Heart left ventricle (tissue), 16 donors: ENCODE measurements around the gene CHST4. TPM values are rescaled to one million over a fixed set of nuclear protein-coding genes. Genes with fewer than 3 reads are reported as not detected.

Source experiments
- ATAC-seq, 4 donors: fragments of 200-7000 bp; cut with Tn5 transposase; one replicate each; pipeline ENCODE4 v1.9.1; 2020 to 2022; ENCODE audit warnings: moderate library complexity in 4 of 4, mild to moderate bottlenecking in 3 of 4, moderate number of reproducible peaks in 1 of 4
- DNase-seq, 5 donors: peaks; one replicate each; pipeline ENCODE4 v3.0.0-alpha.2; 2020
- H3K27ac ChIP-seq, 12 donors: fragments of 200-600 bp; sonication (generic) in 4 of 12; one replicate each; pipeline versions ENCODE4 v1.5.0 to v1.8.0; 2016 to 2022; ENCODE audit warnings: mild to moderate bottlenecking in 2 of 12
- H3K27me3 ChIP-seq, 9 donors: fragments of 200-600 bp; sonication (generic) in 2 of 9; one replicate each; pipeline versions ENCODE4 v1.5.1 to v1.8.0; 2016 to 2022; ENCODE audit warnings: mild to moderate bottlenecking in 3 of 9
- H3K36me3 ChIP-seq, 9 donors: fragments of 200-600 bp; sonication (generic) in 2 of 9; one replicate each; pipeline versions ENCODE4 v1.5.0 to v1.8.0; 2018 to 2022; ENCODE audit warnings: mild to moderate bottlenecking in 2 of 9
- H3K4me1 ChIP-seq, 12 donors: fragments of 200-600 bp; sonication (generic) in 4 of 12; one replicate each; pipeline versions ENCODE4 v1.5.0 to v1.8.0; 2016 to 2022; ENCODE audit warnings: mild to moderate bottlenecking in 3 of 12
- H3K4me3 ChIP-seq, 12 donors: fragments of 200-600 bp; sonication (generic) in 4 of 12; one replicate each; pipeline versions ENCODE4 v1.5.0 to v1.8.0; 2017 to 2022; ENCODE audit warnings: mild to moderate bottlenecking in 9 of 12, moderate library complexity in 4 of 12
- H3K9me3 ChIP-seq, 12 donors: fragments of 200-600 bp; sonication (generic) in 4 of 12; one replicate each; pipeline versions ENCODE4 v1.5.0 to v1.8.0; 2016 to 2022; ENCODE audit warnings: mild to moderate bottlenecking in 1 of 12
- POLR2A ChIP-seq, 2 donors: fragments of 450-650 bp; IDR thresholded peaks; one replicate each; pipeline ENCODE4 v1.6.1; 2017; ENCODE audit warnings: antibody characterized with exemption in 2 of 2, mild to moderate bottlenecking in 2 of 2, moderate library complexity in 2 of 2
- WGBS, 4 donors: extraction: QIAGEN DNeasy Blood & Tissue Kit in 2 of 4; methylation state at CpG; one replicate each; pipeline versions ENCODE4 v1.1.5 to v1.1.7; 2013 to 2018; 5-methylcytosine and 5-hydroxymethylcytosine counted together
- intact Hi-C, 10 donors: fragments of 100-400 bp; cut with DNase I; formaldehyde crosslinking; loops; one replicate each; pipeline versions ENCODE4 v1.11.1 to v1.14.2; 2022
- polyA plus RNA-seq, 2 donors: library from polyadenylated mRNA; stranded (reverse); fragments of 200-250 nt; gene quantifications; one replicate each; pipeline ENCODE4 v1.2.3, GENCODE V29; 2013
- total RNA-seq, 9 donors: library from RNA; depleted of rRNA in 2 of 9; stranded (reverse); fragments of >200 nt in 2 of 9; fragmentation: NEBNext Ultra II Directional in 3 of 9; extraction: Animal tissue kit (Norgen Biotek cat#: 25700) in 3 of 9; gene quantifications; one replicate each; pipeline versions ENCODE4 v1.1.0 to v1.2.4, GENCODE V29; 2016 to 2023
- TF ChIP-seq, protein P1 (sequence below), 12 donors: fragments of 200-600 bp; sonication (generic) in 4 of 12; IDR thresholded peaks; one replicate each; pipeline versions ENCODE4 v1.5.0 to v1.8.0; 2018 to 2022; ENCODE audit warnings: antibody characterized with exemption in 12 of 12, mild to moderate bottlenecking in 5 of 12
- donor health status: ischemic (EF 13 %, LVEDD 7.1; RV severe dilation, severe dysfunction).
- donor health status: healthy with polysubstance abuse.
- donor health status: DM: no; HTN: yes; CAD: no.
- donor health status: DM: no; HTN: no; CAD: no.
- donor health status: ischemic (EF 25% LVEDD 6.9; RV normal size, moderate dysfunction).
- donor health status: ischemic (EF 25% LVEDD 5.7; RV mildly dilated, moderate dysfunction).
- donor health status: healthy.
- donor health status: DM: yes; HTN: yes; CAD: no.
- donor health status: ischemic (EF 35%, LVEDD 5.7; RV mildly dilated, moderate dysfunction).
- donor health status: nonischemic (EF 11% LVEDD 7.7; RV severe dilation, severe dysfunction).
- donor health status: DM: yes; HTN: yes; CAD: no.
- donor health status: PGD.
- donor health status: ischemic (EF 29% LVEDD 5.4; RV normal size, mild dysfunction).
- donor health status: nonischemic (EF 23%, LVEDD 6.1; RV moderate dilation, normal function).

Gene CHST4
- total and polyA plus RNA-seq, 11 donors, result 0.57 TPM; not detected in 10

DNA sequence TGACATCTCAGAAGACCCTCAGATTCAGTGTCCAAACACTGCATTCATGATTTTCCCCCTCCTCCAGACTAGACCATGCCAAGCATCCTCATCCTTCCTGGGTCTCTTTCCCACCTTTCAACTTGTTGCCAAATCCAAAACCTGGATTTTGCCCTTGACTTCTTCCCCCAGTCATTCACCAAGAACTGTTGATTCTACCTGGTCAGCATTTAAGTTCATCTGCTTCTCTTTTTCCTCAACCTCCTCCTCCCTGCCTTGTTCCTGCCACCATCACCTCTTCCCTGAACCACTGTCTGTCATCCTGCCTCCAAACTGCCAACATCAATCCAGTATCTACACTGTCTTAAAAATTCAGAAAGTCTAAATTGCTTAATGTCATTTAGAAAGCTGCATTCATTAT lies 20.9 kb downstream of the CHST4 start:
- H3K9me3 ChIP-seq, result no peaks in the 10 kb centered on the region
- H3K4me1 ChIP-seq, result no peaks in the 10 kb centered on the region
- H3K27ac ChIP-seq, result no peak overlapping the region
- H3K36me3 ChIP-seq, result no peaks in the 10 kb centered on the region
- H3K27me3 ChIP-seq, result peaks cover 0 to 29% (median 0%) of the 10 kb centered on the region in 9 donors
- intact Hi-C loops, result no loop called here
- TF ChIP-seq, protein P1, sequence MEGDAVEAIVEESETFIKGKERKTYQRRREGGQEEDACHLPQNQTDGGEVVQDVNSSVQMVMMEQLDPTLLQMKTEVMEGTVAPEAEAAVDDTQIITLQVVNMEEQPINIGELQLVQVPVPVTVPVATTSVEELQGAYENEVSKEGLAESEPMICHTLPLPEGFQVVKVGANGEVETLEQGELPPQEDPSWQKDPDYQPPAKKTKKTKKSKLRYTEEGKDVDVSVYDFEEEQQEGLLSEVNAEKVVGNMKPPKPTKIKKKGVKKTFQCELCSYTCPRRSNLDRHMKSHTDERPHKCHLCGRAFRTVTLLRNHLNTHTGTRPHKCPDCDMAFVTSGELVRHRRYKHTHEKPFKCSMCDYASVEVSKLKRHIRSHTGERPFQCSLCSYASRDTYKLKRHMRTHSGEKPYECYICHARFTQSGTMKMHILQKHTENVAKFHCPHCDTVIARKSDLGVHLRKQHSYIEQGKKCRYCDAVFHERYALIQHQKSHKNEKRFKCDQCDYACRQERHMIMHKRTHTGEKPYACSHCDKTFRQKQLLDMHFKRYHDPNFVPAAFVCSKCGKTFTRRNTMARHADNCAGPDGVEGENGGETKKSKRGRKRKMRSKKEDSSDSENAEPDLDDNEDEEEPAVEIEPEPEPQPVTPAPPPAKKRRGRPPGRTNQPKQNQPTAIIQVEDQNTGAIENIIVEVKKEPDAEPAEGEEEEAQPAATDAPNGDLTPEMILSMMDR (IDR thresholded peaks at IDR 0.05), result no peak
- TF ChIP-seq POLR2A (IDR thresholded peaks at IDR 0.05), result no peak
- DNase-seq (no peak), ATAC-seq (no peak)
- H3K4me3 ChIP-seq, result no peak overlapping the region

DNA sequence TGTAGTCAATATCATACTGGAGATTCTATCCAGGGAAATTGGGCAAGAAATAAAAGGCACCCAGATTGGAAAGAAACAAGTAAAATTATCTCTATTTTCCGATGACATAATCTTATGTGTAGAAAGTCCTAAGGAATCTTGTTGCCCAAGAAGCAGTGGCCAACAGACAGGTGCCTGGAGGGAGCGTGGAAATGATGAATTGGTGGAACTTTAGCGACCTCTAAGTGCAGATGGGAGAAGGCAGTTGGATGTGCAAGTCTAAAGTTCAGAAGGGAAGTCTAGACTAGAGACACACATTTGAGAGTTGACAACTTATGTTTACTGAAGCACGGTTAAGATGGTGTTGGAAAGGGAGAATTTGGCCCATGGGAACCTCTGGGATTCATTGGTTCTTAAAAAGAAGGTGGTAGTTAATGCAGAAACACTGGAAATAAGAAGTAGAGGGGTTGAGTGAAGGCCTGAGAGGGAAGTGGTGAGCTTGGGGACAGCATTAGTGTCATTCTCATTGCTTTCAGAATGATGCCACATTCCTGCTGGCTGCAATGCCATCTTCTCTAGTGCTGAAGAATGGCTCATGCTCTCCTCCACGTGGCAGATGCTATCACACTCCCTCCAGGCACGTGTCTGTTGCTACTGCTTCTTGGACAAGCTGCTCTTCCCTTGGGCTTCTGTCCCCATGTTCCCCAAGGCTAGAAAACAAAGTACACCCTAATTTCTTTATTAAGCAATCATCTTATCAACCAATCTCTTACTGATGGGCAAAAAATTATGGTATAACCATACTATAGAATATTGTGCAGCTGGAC lies 26.7 kb downstream of the CHST4 start:
- Histone ChIP-seq H3K27ac (no peak overlapping the region), H3K4me1 (no peaks in the 10 kb centered on the region), H3K36me3 (no peaks in the 10 kb centered on the region), H3K9me3 (no peaks in the 10 kb centered on the region), H3K27me3 (peaks cover 0 to 8% (median 0%) of the 10 kb centered on the region in 9 donors), H3K4me3 (no peak overlapping the region)
- intact Hi-C loops, result no loop called here
- no peak for TF ChIP-seq POLR2A (IDR thresholded peaks at IDR 0.05)
- TF ChIP-seq, protein P1 (IDR thresholded peaks at IDR 0.05), result no peak
- 34 to 41% (median 38%) methylated on average over 6 of the region's 6 CpGs for WGBS, 4 donors
- no peak for ATAC-seq
- DNase-seq, result no peak

DNA sequence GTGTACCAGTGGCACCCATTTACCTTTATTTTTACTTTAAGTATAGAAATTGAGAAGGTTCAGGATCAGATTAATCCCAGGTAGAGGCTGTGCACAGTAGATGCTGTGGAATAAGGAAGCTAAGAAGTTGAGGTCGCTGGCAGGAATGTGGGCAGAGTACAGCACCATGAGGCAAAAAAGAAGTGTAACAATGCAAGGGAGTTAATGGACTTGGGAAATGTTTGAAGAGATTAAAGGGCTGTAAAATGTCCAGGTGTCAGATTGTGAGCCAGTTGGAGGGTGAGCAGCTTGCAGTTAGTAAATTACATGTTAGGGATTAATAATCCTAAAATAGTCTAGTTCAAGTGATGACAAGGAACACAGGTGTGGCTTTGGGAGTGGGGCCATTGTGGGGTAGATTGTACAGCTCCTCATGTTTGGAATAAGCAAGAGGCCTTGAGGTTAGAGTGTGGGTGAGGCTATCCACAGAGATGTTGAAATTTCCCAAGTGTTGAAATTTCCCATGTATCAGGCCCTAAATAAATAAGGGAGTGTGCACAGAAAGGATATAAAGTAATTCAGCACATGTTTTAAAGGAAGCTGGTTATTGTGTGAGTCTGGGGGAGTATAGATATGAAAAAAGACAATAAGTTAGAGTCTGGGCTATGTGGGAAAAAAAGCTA lies 29.1 kb downstream of the CHST4 start:
- H3K9me3 ChIP-seq, result peaks cover 0 to 1% (median 0%) of the 10 kb centered on the region in 12 donors
- intact Hi-C loops, result no loop called here
- WGBS, 4 donors, result 65 to 79% (median 71%) methylated on average over 1 of the region's 1 CpG

GRCh38 chr16:71557299-71557698 lies 31.1 kb downstream of the CHST4 start:
- Histone ChIP-seq H3K27me3 (peaks cover 0 to 3% (median 0%) of the 10 kb centered on the region in 9 donors), H3K9me3 (peaks cover 0 to 15% (median 0%) of the 10 kb centered on the region in 12 donors), H3K4me1 (no peaks in the 10 kb centered on the region), H3K27ac (no peak overlapping the region), H3K36me3 (no peaks in the 10 kb centered on the region), H3K4me3 (no peak overlapping the region)
- intact Hi-C loops, result no loop called here
- DNase-seq (no peak), ATAC-seq (no peak)
- TF ChIP-seq, protein P1 (IDR thresholded peaks at IDR 0.05), result no peak
- WGBS, 4 donors, result 85 to 90% (median 86%) methylated on average over 3 of the region's 3 CpGs

More for the DNA sequence above, 29.1 kb downstream of the CHST4 start:
- Histone ChIP-seq H3K27ac (no peak overlapping the region), H3K4me3 (no peak overlapping the region), H3K36me3 (no peaks in the 10 kb centered on the region), H3K27me3 (no peaks in the 10 kb centered on the region), H3K4me1 (no peaks in the 10 kb centered on the region)
- no peak for TF ChIP-seq POLR2A (IDR thresholded peaks at IDR 0.05)
- TF ChIP-seq, protein P1 (IDR thresholded peaks at IDR 0.05), result no peak
- DNase-seq, result no peak
- no peak for ATAC-seq
